Panc1 (cell line): Measurements from ENCODE around the gene NRP1. TPM values are rescaled to one million over a fixed set of nuclear protein-coding genes. Genes with fewer than 3 reads are reported as not detected.
"Not testable (repeated sequence)": the region's sequence is repeated elsewhere in the genome, so short reads cannot be mapped to it uniquely, and the experiment has no call there.

Experiments used
- ATAC-seq: fragments of 200-7000 bp; cut with Tn5 transposase; 2 replicates; pipeline ENCODE4 v1.9.1; 2020; ENCODE audit warnings: mild to moderate bottlenecking, moderate library complexity
- BruUV-seq: library from RNA; stranded (reverse); fragments of 400-500 nt; replicated peaks from 2 replicates; lab custom pipeline; 2021; lab: Mats Ljungman, UMichigan
- CTCF ChIA-PET: fragments of 300-600 bp; sonication (Branson Sonifier 250); formaldehyde crosslinking; loops from one replicate; lab custom pipeline; 2022; ENCODE audit warnings: antibody characterized with exemption; lab: Charles Lee
- POLR2A ChIA-PET: fragments of 300-600 bp; sonication (Branson Sonifier 250); formaldehyde crosslinking; loops from one replicate; lab custom pipeline; 2022; ENCODE audit warnings: antibody characterized with exemption; lab: Charles Lee
- DNase-seq: peaks from one replicate; pipeline ENCODE4 v3.0.0-alpha.2; 2010; ENCODE audit warnings: low read depth, low spot score
- H3K27ac ChIP-seq: 2 replicates; pipeline ENCODE4 v1.5.1; 2011; ENCODE audit warnings: mild to moderate bottlenecking, low read length, inconsistent platforms
- H3K27me3 ChIP-seq: fragments of 200-500 bp; sonication (Bioruptor generic); 2 replicates; pipeline ENCODE4 v1.6.0; 2014; ENCODE audit warnings: low read length, inconsistent platforms; ENCODE audit not compliant: control insufficient read depth, insufficient read depth
- H3K36me3 ChIP-seq: fragments of 200-500 bp; sonication (Bioruptor generic); 2 replicates; pipeline ENCODE4 v1.5.1; 2014; ENCODE audit warnings: inconsistent platforms, mild to moderate bottlenecking, low read length, moderate library complexity; ENCODE audit not compliant: control insufficient read depth, insufficient read depth
- H3K4me1 ChIP-seq: 2 replicates; pipeline ENCODE4 v1.5.1; 2011; ENCODE audit warnings: inconsistent platforms, mild to moderate bottlenecking, low read length, moderate library complexity; ENCODE audit not compliant: control insufficient read depth, insufficient read depth
- H3K4me3 ChIP-seq, 2 experiments: 2 replicates each; pipeline ENCODE4 v1.5.1; 2011 to 2012; ENCODE audit warnings: low read depth in 2 of 2, low read length in 2 of 2, mild to moderate bottlenecking in 2 of 2, inconsistent platforms in 1 of 2, moderate library complexity in 1 of 2
- H3K9me3 ChIP-seq: fragments of 200-500 bp; sonication (Bioruptor generic); 2 replicates; pipeline ENCODE4 v1.5.1; 2014; ENCODE audit warnings: low read depth, mild to moderate bottlenecking, inconsistent platforms, low read length, moderate library complexity; ENCODE audit not compliant: control insufficient read depth, insufficient read depth
- CTCF ChIP-seq: fragments of 450-650 bp; IDR thresholded peaks from 2 replicates; pipeline ENCODE4 v1.5.1; 2017; ENCODE audit warnings: mild to moderate bottlenecking
- POLR2AphosphoS5 ChIP-seq: IDR thresholded peaks from 2 replicates; pipeline ENCODE4 v1.6.1; 2012; ENCODE audit warnings: mild to moderate bottlenecking, low read depth, low read length, moderate library complexity
- SIN3A ChIP-seq: IDR thresholded peaks from 2 replicates; pipeline ENCODE4 v1.6.1; 2012; ENCODE audit warnings: low read depth, mild to moderate bottlenecking, low read length, moderate library complexity, borderline replicate concordance; ENCODE audit not compliant: insufficient read depth
- TCF7L2 ChIP-seq: IDR thresholded peaks from 2 replicates; pipeline ENCODE4 v1.6.1; 2011; ENCODE audit warnings: mild to moderate bottlenecking, low read depth, low read length, inconsistent platforms
- in situ Hi-C: cut with HindIII; loops from 2 replicates; pipeline ENCODE4 v1.10.0; 2016; ENCODE audit warnings: low sequenced_read_pairs, low pct_unique_long_range_greater_than_20kb
- intact Hi-C: fragments of 100-400 bp; cut with micrococcal nuclease; formaldehyde crosslinking; loops from one replicate; pipeline ENCODE4 v1.10.0; 2022; ENCODE audit not compliant: unreplicated experiment
- total RNA-seq: library from RNA; stranded (reverse); gene quantifications from one replicate; pipeline ENCODE4 v1.2.1, GENCODE V29; 2021; ENCODE audit not compliant: unreplicated experiment
- TF ChIP-seq, protein P1 (sequence below), 2 experiments: IDR thresholded peaks; 2 replicates each; pipeline ENCODE4 v1.6.1; 2011 to 2012; ENCODE audit warnings: low read depth in 2 of 2, control low read depth in 1 of 2, low read length in 1 of 2, mild to moderate bottlenecking in 1 of 2, moderate library complexity in 1 of 2; ENCODE audit not compliant: insufficient read depth in 1 of 2

NRP1 gene
- total RNA-seq, 1 experiment from 2014 or later = 93.4 TPM

GRCh38 chr10:33141251-33141650, 193.2 kb downstream of the NRP1 start:
- Histone ChIP-seq H3K27ac (peak overlapping the region; percentile 59; the same call in 1 of the 2 replicates), H3K36me3 (no peaks in the 10 kb centered on the region), H3K9me3 (no peaks in the 10 kb centered on the region), H3K4me1 (no peaks in the 10 kb centered on the region; the same call in 1 of the 2 replicates), H3K27me3 (no peaks in the 10 kb centered on the region), H3K4me3 (no peak overlapping the region)
- no peak for TF ChIP-seq TCF7L2
- no peak for TF ChIP-seq SIN3A
- TF ChIP-seq POLR2AphosphoS5 = no peak
- TF ChIP-seq CTCF = no peak
- TF ChIP-seq, protein P1, sequence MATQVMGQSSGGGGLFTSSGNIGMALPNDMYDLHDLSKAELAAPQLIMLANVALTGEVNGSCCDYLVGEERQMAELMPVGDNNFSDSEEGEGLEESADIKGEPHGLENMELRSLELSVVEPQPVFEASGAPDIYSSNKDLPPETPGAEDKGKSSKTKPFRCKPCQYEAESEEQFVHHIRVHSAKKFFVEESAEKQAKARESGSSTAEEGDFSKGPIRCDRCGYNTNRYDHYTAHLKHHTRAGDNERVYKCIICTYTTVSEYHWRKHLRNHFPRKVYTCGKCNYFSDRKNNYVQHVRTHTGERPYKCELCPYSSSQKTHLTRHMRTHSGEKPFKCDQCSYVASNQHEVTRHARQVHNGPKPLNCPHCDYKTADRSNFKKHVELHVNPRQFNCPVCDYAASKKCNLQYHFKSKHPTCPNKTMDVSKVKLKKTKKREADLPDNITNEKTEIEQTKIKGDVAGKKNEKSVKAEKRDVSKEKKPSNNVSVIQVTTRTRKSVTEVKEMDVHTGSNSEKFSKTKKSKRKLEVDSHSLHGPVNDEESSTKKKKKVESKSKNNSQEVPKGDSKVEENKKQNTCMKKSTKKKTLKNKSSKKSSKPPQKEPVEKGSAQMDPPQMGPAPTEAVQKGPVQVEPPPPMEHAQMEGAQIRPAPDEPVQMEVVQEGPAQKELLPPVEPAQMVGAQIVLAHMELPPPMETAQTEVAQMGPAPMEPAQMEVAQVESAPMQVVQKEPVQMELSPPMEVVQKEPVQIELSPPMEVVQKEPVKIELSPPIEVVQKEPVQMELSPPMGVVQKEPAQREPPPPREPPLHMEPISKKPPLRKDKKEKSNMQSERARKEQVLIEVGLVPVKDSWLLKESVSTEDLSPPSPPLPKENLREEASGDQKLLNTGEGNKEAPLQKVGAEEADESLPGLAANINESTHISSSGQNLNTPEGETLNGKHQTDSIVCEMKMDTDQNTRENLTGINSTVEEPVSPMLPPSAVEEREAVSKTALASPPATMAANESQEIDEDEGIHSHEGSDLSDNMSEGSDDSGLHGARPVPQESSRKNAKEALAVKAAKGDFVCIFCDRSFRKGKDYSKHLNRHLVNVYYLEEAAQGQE (IDR thresholded peaks at IDR 0.05; ENCODE audit: insufficient read depth in 1 of 2, low read depth in 2 of 2, low read length in 1 of 2) = no peak
- in situ Hi-C loops (no loop called here), intact Hi-C loops (no loop called here)
- no TSS peak for BruUV-seq
- ATAC-seq (no peak), DNase-seq (no peak)
- CTCF ChIA-PET = no interaction called here
- POLR2A ChIA-PET = interaction anchor here (0.5 kb wide), 1 partner anchor 10 kb away, joined by 3 read pairs; no protein-coding TSS in a partner anchor

GRCh38 chr10:33139181-33139646, 195.3 kb downstream of the NRP1 start:
- Histone ChIP-seq H3K36me3 (no peaks in the 10 kb centered on the region), H3K27me3 (no peaks in the 10 kb centered on the region), H3K4me1 (peaks cover 3% of the 10 kb centered on the region; the same call in 1 of the 2 replicates), H3K27ac (peak overlapping the region; percentile 44; the same call in 1 of the 2 replicates), H3K9me3 (no peaks in the 10 kb centered on the region), H3K4me3 (no peak overlapping the region)
- ChIA-PET POLR2A (no interaction called here), CTCF (no interaction called here)
- intact Hi-C loops = no loop called here
- in situ Hi-C loops = no loop called here
- no TSS peak for BruUV-seq
- DNase-seq = no peak
- TF ChIP-seq CTCF (no peak), SIN3A (no peak), TCF7L2 (no peak), POLR2AphosphoS5 (no peak)
- TF ChIP-seq, protein P1 (IDR thresholded peaks at IDR 0.05; ENCODE audit: insufficient read depth in 1 of 2, low read depth in 2 of 2, low read length in 1 of 2) = no peak
- no peak for ATAC-seq

GRCh38 chr10:33138686-33139085, 195.8 kb downstream of the NRP1 start:
- H3K27ac ChIP-seq, ATAC-seq, BruUV-seq, H3K9me3 ChIP-seq, DNase-seq, H3K4me1 ChIP-seq, CTCF ChIA-PET, H3K36me3 ChIP-seq, POLR2A ChIA-PET, H3K4me3 ChIP-seq, H3K27me3 ChIP-seq, intact Hi-C loops, in situ Hi-C loops: not testable (repeated sequence)
